Keratinocyte (primary cell): Measurements from ENCODE around the gene ERAS.

Experiments used
- CTCF ChIP-seq, 3 experiments: IDR thresholded peaks in 1 of 3; conservative IDR thresholded peaks in 1 of 3; optimal IDR thresholded peaks in 1 of 3; 2 replicates in 2 of 3; 3 replicates in 1 of 3; pipeline versions ENCODE3 to v1.5.1; 2011; ENCODE audit warnings: low read length in 3 of 3, mild to moderate bottlenecking in 3 of 3, moderate library complexity in 2 of 3, control low read depth in 1 of 3, inconsistent platforms in 1 of 3; ENCODE audit not compliant: insufficient read depth in 2 of 3; ENCODE audit errors: extremely low read depth in 1 of 3
- EZH2 ChIP-seq: IDR thresholded peaks from one replicate; pipeline ENCODE4 v1.6.1; 2012; ENCODE audit warnings: inconsistent platforms, mild to moderate bottlenecking, low read length, moderate library complexity

- TF ChIP-seq CTCF (optimal IDR thresholded peaks at IDR 0.05 in 1 of 3, IDR thresholded peaks at IDR 0.05 in 1 of 3, conservative IDR thresholded peaks at IDR 0.05 in 1 of 3; ENCODE audit: extremely low read depth in 1 of 3, insufficient read depth in 2 of 3, low read length in 3 of 3) (no peak), EZH2 (no peak)
These were observed 11.0 kb upstream of the ERAS start for GRCh38 chrX:48815266-48815665.
